Mesothelial cell of epicardium (in vitro differentiated cells): ENCODE data around the gene HTR3D. TPM values are rescaled to one million over a fixed set of nuclear protein-coding genes. Genes with fewer than 3 reads are reported as not detected.
"Not testable (repeated sequence)": the region's sequence is repeated elsewhere in the genome, so short reads cannot be mapped to it uniquely, and the experiment has no call there.

ENCODE experiments used
- DNase-seq, 2 experiments: peaks; one replicate each; pipeline ENCODE4 v3.0.0; 2021; ENCODE audit warnings: low spot score in 2 of 2; ENCODE audit not compliant: unreplicated experiment in 2 of 2
- H3K27ac Mint-ChIP-seq: 2 replicates; pipeline ENCODE4 v1.8.0; 2021; ENCODE audit warnings: mixed read lengths
- H3K27me3 Mint-ChIP-seq: 2 replicates; pipeline ENCODE4 v1.8.0; 2021; ENCODE audit warnings: low read depth, mixed read lengths
- H3K36me3 Mint-ChIP-seq: 2 replicates; pipeline ENCODE4 v1.8.0; 2021; ENCODE audit warnings: mixed read lengths
- H3K4me1 Mint-ChIP-seq: 2 replicates; pipeline ENCODE4 v1.8.0; 2021; ENCODE audit warnings: mixed read lengths
- H3K4me3 Mint-ChIP-seq: 2 replicates; pipeline ENCODE4 v1.8.0; 2021; ENCODE audit warnings: mild to moderate bottlenecking, moderate library complexity, mixed read lengths
- H3K9me3 Mint-ChIP-seq: 2 replicates; pipeline ENCODE4 v1.8.0; 2021; ENCODE audit warnings: mixed read lengths
- total RNA-seq: library from RNA; stranded (reverse); gene quantifications from 3 replicates; pipeline ENCODE4 v1.2.1, GENCODE V29; 2021
- TF ChIP-seq, protein P1 (sequence below): fragments of 200-600 bp; sonication (generic); IDR thresholded peaks from one replicate; pipeline ENCODE4 v1.5.0; 2021; ENCODE audit warnings: antibody characterized with exemption; ENCODE audit not compliant: unreplicated experiment

The HTR3D gene
- total RNA-seq, 1 donor from 2014 or later = not detected

DNA sequence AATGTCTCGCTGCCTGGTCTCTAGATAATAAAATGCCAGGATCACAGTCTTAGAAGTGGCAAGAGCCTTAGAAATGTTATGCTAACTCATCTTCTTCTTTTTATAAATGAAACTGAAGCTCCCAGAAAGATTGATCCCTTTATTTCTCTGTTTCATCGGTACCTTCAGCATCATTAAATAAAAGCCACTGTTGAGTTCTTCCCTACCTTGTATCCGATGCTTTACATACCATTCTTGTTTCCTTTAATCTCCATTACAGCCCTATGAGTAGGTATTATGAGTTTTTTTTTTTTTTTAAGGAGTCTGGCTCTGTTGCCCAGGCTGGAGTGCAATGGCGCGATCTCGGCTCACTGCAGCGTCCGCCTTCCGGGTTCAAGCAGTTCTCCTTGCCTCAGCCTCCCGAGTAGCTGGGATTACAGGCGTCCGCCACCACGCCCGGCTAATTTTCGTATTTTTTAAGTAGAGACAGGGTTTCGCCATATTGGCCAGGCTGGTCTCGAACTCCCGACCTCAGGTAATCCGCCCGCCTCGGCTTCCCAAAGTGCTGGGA, 13.0 kb upstream of the HTR3D start:
- Mint-ChIP-seq H3K36me3 (peaks cover 4% of the 10 kb centered on the region), H3K4me1 (peaks cover 33% of the 10 kb centered on the region), H3K4me3 (peak overlapping the region; percentile 100), H3K9me3 (no peaks in the 10 kb centered on the region), H3K27me3 (peaks cover 2% of the 10 kb centered on the region), H3K27ac (peak overlapping the region; percentile 98)
- TF ChIP-seq, protein P1, sequence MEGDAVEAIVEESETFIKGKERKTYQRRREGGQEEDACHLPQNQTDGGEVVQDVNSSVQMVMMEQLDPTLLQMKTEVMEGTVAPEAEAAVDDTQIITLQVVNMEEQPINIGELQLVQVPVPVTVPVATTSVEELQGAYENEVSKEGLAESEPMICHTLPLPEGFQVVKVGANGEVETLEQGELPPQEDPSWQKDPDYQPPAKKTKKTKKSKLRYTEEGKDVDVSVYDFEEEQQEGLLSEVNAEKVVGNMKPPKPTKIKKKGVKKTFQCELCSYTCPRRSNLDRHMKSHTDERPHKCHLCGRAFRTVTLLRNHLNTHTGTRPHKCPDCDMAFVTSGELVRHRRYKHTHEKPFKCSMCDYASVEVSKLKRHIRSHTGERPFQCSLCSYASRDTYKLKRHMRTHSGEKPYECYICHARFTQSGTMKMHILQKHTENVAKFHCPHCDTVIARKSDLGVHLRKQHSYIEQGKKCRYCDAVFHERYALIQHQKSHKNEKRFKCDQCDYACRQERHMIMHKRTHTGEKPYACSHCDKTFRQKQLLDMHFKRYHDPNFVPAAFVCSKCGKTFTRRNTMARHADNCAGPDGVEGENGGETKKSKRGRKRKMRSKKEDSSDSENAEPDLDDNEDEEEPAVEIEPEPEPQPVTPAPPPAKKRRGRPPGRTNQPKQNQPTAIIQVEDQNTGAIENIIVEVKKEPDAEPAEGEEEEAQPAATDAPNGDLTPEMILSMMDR = no peak
- no peak for DNase-seq

DNA sequence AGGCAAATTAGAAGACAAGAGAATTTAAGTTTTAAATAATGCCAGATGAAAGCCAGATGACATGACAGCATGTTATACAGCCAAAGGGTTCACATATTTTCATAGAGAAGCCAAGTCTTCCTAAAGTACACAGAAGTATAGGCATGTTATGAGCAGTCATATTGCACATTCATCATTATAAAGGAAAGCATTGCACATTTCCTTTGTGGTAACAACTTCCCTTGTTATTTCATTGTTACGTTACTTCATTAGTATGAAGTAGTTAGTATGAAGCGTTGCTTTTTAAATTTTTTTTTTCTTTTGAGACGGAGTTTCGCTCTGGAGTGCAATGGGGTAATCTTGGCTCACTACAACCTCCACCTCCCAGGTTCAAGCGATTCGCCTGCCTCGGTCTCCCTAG, 9.2 kb upstream of the HTR3D start:
- Mint-ChIP-seq H3K4me3 (no peak overlapping the region), H3K4me1 (peaks cover 10% of the 10 kb centered on the region), H3K9me3 (no peaks in the 10 kb centered on the region), H3K27ac (no peak overlapping the region), H3K36me3 (no peaks in the 10 kb centered on the region), H3K27me3 (peaks cover 4% of the 10 kb centered on the region)
- TF ChIP-seq, protein P1 = no peak
- no peak for DNase-seq

DNA sequence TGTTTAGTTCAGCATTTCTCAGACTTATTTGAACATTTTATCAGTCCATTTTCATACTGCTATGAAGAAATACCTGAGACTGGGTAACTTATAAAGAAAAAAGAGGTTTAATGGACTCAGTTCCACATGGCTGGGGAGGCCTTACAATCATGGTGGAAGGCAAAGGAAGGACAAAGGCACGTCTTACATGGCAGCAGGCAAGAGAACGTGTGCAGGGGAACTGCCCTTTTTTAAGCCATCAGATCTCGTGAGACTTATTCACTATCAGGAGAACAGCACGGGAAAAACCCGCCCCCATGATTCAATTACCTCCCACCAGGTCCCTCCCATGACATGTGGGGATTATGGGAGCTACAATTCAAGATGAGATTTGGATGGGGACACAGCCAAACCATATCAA, 6.3 kb upstream of the HTR3D start:
- H3K4me1 Mint-ChIP-seq, H3K27me3 Mint-ChIP-seq, H3K27ac Mint-ChIP-seq, H3K36me3 Mint-ChIP-seq, DNase-seq, H3K9me3 Mint-ChIP-seq, H3K4me3 Mint-ChIP-seq: not testable (repeated sequence)

DNA sequence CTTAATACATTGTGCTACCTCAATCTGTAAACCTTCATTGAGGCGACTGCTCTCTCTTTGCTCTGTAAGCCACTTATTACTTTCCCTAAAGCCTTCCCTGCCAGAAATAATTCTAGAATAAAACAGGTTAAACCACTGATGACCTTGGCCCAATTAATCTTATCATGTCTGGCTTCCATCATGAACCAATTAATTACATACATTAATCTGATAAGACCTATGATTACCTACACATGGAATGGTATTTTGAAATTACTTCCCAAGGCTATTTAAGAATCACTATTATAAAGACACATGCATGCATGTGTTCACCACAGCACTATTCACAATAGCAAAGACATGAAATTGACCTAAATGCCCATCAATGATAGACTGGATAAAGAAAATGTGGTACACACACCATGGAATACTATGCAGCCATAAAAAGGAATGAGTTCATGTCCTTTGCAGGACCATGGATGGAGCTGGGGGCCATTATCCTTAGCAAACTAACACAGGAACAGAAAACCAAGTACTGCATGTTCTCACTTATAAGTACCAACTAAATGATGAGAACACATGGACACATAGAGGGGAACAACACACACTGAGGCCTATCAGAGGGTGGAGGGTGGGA, 3.2 kb upstream of the HTR3D start:
- H3K36me3 Mint-ChIP-seq, H3K4me1 Mint-ChIP-seq, H3K27ac Mint-ChIP-seq, H3K4me3 Mint-ChIP-seq, DNase-seq, H3K9me3 Mint-ChIP-seq: not testable (repeated sequence)
- H3K27me3 Mint-ChIP-seq = peaks cover 15% of the 10 kb centered on the region

DNA sequence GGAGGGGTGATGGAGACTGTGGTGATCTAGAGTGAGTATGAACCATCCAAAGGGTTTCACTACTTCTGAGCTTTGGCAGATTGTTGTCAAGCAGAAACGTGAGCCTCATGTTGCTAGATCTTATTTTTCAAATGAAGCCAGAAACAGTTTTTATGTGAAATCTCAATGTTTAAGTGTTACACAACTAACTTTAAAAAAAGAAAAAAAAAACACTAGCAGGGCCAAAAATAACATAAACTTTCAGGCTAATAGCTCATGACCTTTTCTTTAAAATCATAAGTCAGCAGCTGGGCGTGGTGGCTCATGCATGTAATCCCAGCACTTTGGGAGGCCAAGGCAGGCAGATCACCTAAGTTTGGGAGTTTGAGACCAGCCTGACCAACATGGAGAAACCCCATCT, 2.1 kb upstream of the HTR3D start:
- no peak for DNase-seq
- H3K27me3 Mint-ChIP-seq = peaks cover 20% of the 10 kb centered on the region
- no peaks in the 10 kb centered on the region for H3K4me1 Mint-ChIP-seq
- peaks cover 7% of the 10 kb centered on the region for H3K9me3 Mint-ChIP-seq
- no peak overlapping the region for H3K27ac Mint-ChIP-seq
- no peaks in the 10 kb centered on the region for H3K36me3 Mint-ChIP-seq
- H3K4me3 Mint-ChIP-seq = no peak overlapping the region
- TF ChIP-seq, protein P1 = no peak

DNA sequence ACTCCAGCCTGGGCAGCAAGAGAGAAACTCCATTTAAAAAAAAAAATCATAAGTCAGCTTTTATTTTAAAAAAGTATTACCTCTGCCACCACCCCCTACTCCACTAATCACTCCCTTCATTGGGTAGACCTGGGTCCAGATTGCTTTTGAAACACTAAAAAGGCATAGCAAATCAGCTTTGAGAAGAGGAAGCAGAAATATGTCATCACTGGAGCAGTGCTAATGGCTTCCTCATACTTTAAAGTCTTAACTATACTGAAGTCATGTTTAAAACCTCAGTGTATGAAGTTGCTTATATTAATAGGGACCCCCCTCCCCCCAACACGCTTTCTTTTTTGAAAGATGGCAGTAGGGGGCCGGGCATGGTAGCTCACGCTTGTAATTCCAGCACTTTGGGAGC, 1.0 kb upstream of the HTR3D start:
- no peak overlapping the region for H3K4me3 Mint-ChIP-seq
- no peaks in the 10 kb centered on the region for H3K36me3 Mint-ChIP-seq
- H3K27me3 Mint-ChIP-seq = peaks cover 25% of the 10 kb centered on the region
- no peak for DNase-seq
- no peak overlapping the region for H3K27ac Mint-ChIP-seq
- TF ChIP-seq, protein P1 = no peak
- H3K9me3 Mint-ChIP-seq = peaks cover 7% of the 10 kb centered on the region
- no peaks in the 10 kb centered on the region for H3K4me1 Mint-ChIP-seq

DNA sequence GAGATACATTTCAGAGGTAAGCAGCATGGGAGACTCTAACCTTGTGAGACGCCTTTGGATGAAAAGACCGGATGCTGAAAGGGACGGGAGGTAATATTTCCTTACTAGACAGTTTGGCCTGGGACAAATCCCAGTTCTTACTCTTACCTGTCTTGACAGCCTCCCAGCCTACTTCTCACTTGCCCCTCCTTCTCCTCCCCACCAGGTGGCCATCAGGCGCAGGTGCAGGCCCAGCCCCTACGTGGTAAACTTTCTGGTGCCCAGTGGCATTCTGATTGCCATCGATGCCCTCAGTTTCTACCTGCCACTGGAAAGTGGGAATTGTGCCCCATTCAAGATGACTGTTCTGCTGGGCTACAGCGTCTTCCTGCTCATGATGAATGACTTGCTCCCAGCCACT, 6.3 kb downstream of the HTR3D start:
- DNase-seq = no peak
- Mint-ChIP-seq H3K36me3 (no peaks in the 10 kb centered on the region), H3K27me3 (peaks cover 17% of the 10 kb centered on the region), H3K4me1 (no peaks in the 10 kb centered on the region), H3K27ac (no peak overlapping the region), H3K4me3 (no peak overlapping the region), H3K9me3 (no peaks in the 10 kb centered on the region)
- TF ChIP-seq, protein P1 = no peak

DNA sequence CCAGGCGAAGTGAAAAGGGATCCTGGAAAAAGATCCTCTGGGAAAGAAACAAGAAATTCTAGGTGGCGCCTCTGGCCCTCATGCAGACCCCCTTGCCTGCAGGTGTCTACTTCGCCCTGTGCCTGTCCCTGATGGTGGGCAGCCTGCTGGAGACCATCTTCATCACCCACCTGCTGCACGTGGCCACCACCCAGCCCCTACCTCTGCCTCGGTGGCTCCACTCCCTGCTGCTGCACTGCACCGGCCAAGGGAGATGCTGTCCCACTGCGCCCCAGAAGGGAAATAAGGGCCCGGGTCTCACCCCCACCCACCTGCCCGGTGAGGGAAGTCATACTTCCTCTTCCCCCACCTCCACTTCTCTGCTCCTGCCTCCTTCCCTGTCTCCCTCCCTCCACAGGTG, 6.8 kb downstream of the HTR3D start:
- H3K4me1 Mint-ChIP-seq, H3K27ac Mint-ChIP-seq, H3K9me3 Mint-ChIP-seq, H3K4me3 Mint-ChIP-seq, H3K36me3 Mint-ChIP-seq, DNase-seq: not testable (repeated sequence)
- peaks cover 14% of the 10 kb centered on the region for H3K27me3 Mint-ChIP-seq
